Activated CD8-positive, alpha-beta memory T cell treated with anti-CD3 and anti-CD28 coated beads, Interleukin-2, amount 10 ng/mL, durations not matched to agents 7 days and 5 days (primary cell): ENCODE measurements around the gene COL18A1. TPM values are rescaled to one million over a fixed set of nuclear protein-coding genes. Genes with fewer than 3 reads are reported as not detected.
A peak's percentile ranks its signal among the peaks of the same experiment; 100 is the strongest.
"Not testable (repeated sequence)": the region's sequence is repeated elsewhere in the genome, so short reads cannot be mapped to it uniquely, and the experiment has no call there.

Experiments
- ATAC-seq: fragments of 150-1000 bp; cut with Tn5 transposase; one replicate; pipeline ENCODE4 v1.10.0; 2021; ENCODE audit warnings: moderate library complexity
- CTCF ChIA-PET: fragments of 350-600 bp; sonication (Branson Sonifier 250); formaldehyde crosslinking; loops from one replicate; lab custom pipeline; 2021; ENCODE audit warnings: antibody characterized with exemption; lab: Charles Lee
- DNase-seq: peaks from one replicate; pipeline ENCODE4 v3.0.0-alpha.2; 2020
- H3K27ac Mint-ChIP-seq: one replicate; pipeline ENCODE4 v1.8.0; 2021; ENCODE audit warnings: mild to moderate bottlenecking, mixed read lengths
- H3K27me3 Mint-ChIP-seq: one replicate; pipeline ENCODE4 v1.8.0; 2021; ENCODE audit warnings: mixed read lengths
- H3K36me3 Mint-ChIP-seq: one replicate; pipeline ENCODE4 v1.8.0; 2021; ENCODE audit warnings: mild to moderate bottlenecking, mixed read lengths
- H3K4me1 Mint-ChIP-seq: one replicate; pipeline ENCODE4 v1.8.0; 2021; ENCODE audit warnings: mixed read lengths
- H3K4me3 Mint-ChIP-seq: one replicate; pipeline ENCODE4 v1.8.0; 2021; ENCODE audit warnings: mild to moderate bottlenecking, moderate library complexity, mixed read lengths
- H3K9me3 Mint-ChIP-seq: one replicate; pipeline ENCODE4 v1.8.0; 2022; ENCODE audit warnings: low read depth, mixed read lengths
- total RNA-seq, 2 experiments: library from RNA; stranded (reverse); gene quantifications; one replicate each; pipeline ENCODE4 v1.2.3, GENCODE V29; 2021

Gene COL18A1
- total RNA-seq, 2 experiments from 2014 or later = 5.2 to 7.3 TPM

DNA sequence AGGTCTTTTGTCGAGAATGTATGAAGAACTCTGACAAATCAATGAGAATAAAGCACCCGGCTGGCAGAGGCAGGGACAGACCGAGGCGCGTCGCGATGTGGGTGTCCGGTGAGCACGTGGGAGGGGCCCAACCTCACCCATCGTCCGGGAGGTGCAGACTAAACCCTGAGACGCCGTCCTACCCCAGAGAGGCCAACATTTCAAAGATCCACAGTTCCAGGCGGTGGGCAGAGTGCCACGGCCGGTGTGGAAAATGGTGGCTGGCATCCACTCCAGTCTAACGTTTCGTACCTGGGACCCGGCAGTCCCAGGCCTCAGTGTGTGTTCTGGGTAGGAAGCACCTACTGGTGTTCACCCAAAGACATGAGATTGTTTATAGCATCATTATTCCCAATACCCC is 41.7 kb upstream of the COL18A1 start:
- H3K9me3 Mint-ChIP-seq, H3K27ac Mint-ChIP-seq, H3K36me3 Mint-ChIP-seq, DNase-seq, ATAC-seq, H3K4me3 Mint-ChIP-seq, H3K4me1 Mint-ChIP-seq, CTCF ChIA-PET: not testable (repeated sequence)
- H3K27me3 Mint-ChIP-seq = peaks cover 11% of the 10 kb centered on the region

DNA sequence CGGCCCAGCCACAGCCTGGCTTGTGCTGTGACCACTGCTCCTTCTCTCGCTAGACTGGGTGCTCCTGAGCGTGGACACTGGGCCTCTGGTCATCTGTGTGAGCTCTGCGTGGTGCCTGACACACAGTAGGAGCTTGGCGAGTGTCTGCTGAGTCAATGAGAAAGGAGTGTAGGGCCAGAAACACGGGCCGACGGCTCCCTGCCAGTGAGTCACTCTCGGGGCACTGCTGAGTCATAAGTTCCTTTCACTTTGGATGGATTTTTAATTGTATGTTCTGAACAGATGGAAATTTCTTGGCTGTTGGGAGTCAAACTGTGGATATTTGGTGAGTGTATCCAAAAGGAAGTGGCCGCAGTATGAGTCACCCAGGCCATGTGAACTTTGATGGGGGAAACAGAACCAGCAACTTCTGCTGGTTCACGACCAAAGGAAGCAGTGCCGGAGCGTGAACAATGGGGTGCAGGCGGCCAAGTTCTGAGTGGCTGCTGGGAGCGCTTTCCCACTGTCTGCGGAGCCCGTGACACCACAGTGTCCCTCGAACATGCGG is 41.0 kb upstream of the COL18A1 start:
- CTCF ChIA-PET = no interaction called here
- ATAC-seq = peak; percentile 89
- Mint-ChIP-seq H3K9me3 (no peaks in the 10 kb centered on the region), H3K27ac (peak overlapping the region; percentile 21), H3K36me3 (no peaks in the 10 kb centered on the region), H3K4me3 (peak overlapping the region; percentile 55), H3K4me1 (peaks cover 8% of the 10 kb centered on the region), H3K27me3 (peaks cover 12% of the 10 kb centered on the region)
- DNase-seq = peak; percentile 72

- peak; percentile 5 for ATAC-seq
- CTCF ChIA-PET = no interaction called here
- no peak for DNase-seq
- Mint-ChIP-seq H3K4me3 (peak overlapping the region; percentile 55), H3K4me1 (peaks cover 8% of the 10 kb centered on the region), H3K27me3 (peaks cover 12% of the 10 kb centered on the region), H3K27ac (no peak overlapping the region), H3K9me3 (no peaks in the 10 kb centered on the region), H3K36me3 (no peaks in the 10 kb centered on the region)
Observed at GRCh38 chr21:45364468-45365185, 40.3 kb upstream of the COL18A1 start.

DNA sequence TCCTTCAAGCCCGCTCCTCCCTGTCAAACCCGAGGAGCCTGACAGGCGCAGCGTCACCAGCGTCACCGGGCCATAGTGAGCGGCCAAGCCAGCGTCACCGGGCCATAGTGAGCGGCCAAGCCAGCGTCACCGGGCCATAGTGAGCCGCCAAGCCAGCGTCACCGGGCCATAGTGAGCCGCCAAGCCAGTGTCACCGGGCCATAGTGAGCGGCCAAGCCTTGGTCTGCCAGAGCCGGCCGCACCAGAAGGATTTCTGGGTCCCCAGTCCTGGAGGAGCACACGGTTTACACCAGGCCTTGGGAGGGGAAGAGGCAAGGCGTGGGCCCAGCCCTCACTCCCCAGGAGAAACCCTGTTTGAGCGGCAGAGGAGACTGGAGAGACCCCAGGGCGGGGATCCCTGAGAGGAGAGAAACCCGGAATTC is 39.8 kb upstream of the COL18A1 start:
- Mint-ChIP-seq H3K27me3 (peaks cover 13% of the 10 kb centered on the region), H3K4me3 (no peak overlapping the region), H3K4me1 (peaks cover 12% of the 10 kb centered on the region), H3K9me3 (no peaks in the 10 kb centered on the region), H3K27ac (no peak overlapping the region), H3K36me3 (no peaks in the 10 kb centered on the region)
- CTCF ChIA-PET = no interaction called here
- DNase-seq = no peak
- no peak for ATAC-seq

DNA sequence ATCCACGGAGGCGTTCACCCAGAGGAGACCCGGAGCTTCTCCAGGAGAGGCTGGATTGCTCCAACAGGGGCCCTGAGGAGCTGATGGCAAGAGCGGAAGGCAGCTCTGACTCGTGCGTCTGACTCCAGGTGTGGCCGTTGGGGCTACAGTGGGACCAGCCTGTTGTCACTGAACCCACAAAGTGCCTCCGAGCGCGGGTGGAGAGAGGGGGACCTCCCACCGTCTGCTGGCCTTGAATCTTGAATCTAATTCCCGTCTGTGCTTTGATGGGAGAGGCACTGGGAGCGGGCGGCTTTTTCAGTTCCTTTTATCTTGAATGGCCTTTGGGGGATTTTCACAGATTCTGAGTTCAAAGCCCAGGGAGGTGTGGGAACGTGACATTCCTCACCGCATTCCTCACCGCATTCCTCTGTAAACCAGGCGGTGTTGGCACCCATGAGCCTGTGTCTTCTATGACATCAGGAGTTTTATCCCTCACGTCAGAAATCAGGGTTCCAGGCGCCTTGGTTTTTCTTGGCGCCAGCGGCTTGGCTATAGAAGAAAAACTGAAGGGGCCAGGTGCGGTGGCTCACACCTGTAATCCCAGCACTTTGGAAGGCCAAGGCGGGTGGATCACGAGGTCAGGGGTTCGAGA is 39.2 kb upstream of the COL18A1 start:
- H3K9me3 Mint-ChIP-seq = no peaks in the 10 kb centered on the region
- CTCF ChIA-PET = no interaction called here
- no peaks in the 10 kb centered on the region for H3K36me3 Mint-ChIP-seq
- H3K27me3 Mint-ChIP-seq = peaks cover 19% of the 10 kb centered on the region
- H3K27ac Mint-ChIP-seq = no peak overlapping the region
- no peak for ATAC-seq
- DNase-seq = no peak
- H3K4me1 Mint-ChIP-seq = peaks cover 16% of the 10 kb centered on the region
- no peak overlapping the region for H3K4me3 Mint-ChIP-seq

DNA sequence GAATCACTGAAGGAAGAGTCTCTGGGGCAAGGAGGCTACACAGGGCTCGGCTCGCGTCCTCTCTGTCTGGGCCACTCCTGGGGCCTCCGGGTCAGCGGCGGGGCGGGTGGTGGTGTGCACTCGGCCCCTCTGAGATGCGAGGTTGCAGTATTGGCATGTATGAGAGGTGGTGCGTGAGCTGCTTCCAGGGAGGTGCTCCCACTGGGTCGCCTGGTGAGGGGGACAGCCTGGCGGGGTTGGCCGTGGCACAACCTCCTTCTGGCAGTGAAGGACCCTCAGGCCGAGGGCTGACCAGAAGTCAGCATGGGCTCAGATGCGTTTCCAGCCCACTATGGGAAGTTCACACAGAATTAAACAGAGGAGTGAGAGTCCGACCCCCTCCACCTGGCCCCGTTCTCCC is 38.5 kb upstream of the COL18A1 start:
- CTCF ChIA-PET = no interaction called here
- DNase-seq (no peak), ATAC-seq (no peak)
- H3K27ac Mint-ChIP-seq = no peak overlapping the region
- H3K9me3 Mint-ChIP-seq = no peaks in the 10 kb centered on the region
- no peak overlapping the region for H3K4me3 Mint-ChIP-seq
- peaks cover 25% of the 10 kb centered on the region for H3K27me3 Mint-ChIP-seq
- no peaks in the 10 kb centered on the region for H3K36me3 Mint-ChIP-seq
- H3K4me1 Mint-ChIP-seq = peaks cover 16% of the 10 kb centered on the region

- Mint-ChIP-seq H3K4me3 (no peak overlapping the region), H3K9me3 (no peaks in the 10 kb centered on the region), H3K36me3 (no peaks in the 10 kb centered on the region), H3K4me1 (peaks cover 16% of the 10 kb centered on the region), H3K27ac (no peak overlapping the region), H3K27me3 (peaks cover 29% of the 10 kb centered on the region)
- CTCF ChIA-PET = no interaction called here
- ATAC-seq = no peak
- DNase-seq = no peak
Observed at GRCh38 chr21:45366931-45367401, 38.0 kb upstream of the COL18A1 start.

GRCh38 chr21:45367402-45368351 is 37.3 kb upstream of the COL18A1 start:
- Mint-ChIP-seq H3K36me3 (no peaks in the 10 kb centered on the region), H3K27ac (no peak overlapping the region), H3K4me1 (peaks cover 16% of the 10 kb centered on the region), H3K27me3 (peaks cover 30% of the 10 kb centered on the region), H3K4me3 (no peak overlapping the region), H3K9me3 (no peaks in the 10 kb centered on the region)
- DNase-seq = no peak
- CTCF ChIA-PET = no interaction called here
- ATAC-seq = no peak

DNA sequence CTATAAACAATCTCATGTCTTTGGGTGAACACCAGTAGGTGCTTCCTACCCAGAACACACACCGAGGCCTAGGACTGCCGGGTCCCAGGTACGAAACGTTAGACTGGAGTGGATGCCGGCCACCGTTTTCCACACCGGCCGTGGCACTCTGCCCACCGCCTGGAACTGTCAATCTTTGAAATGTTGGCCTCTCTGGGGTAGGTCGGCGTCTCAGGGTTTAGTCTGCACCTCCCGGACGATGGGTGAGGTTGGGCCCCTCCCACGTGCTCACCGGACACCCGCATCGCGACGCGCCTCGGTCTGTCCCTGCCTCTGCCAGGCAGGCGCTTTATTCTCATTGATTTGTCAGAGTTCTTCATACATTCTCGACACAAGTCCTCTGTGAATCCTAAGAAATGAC is 35.9 kb upstream of the COL18A1 start:
- H3K36me3 Mint-ChIP-seq, H3K4me3 Mint-ChIP-seq, CTCF ChIA-PET, H3K27ac Mint-ChIP-seq, ATAC-seq, DNase-seq, H3K9me3 Mint-ChIP-seq: not testable (repeated sequence)
- Mint-ChIP-seq H3K4me1 (peaks cover 13% of the 10 kb centered on the region), H3K27me3 (peaks cover 31% of the 10 kb centered on the region)

GRCh38 chr21:45370575-45370974 is 34.4 kb upstream of the COL18A1 start:
- no peaks in the 10 kb centered on the region for H3K36me3 Mint-ChIP-seq
- no peak overlapping the region for H3K4me3 Mint-ChIP-seq
- peaks cover 9% of the 10 kb centered on the region for H3K4me1 Mint-ChIP-seq
- peaks cover 30% of the 10 kb centered on the region for H3K27me3 Mint-ChIP-seq
- H3K27ac Mint-ChIP-seq = no peak overlapping the region
- CTCF ChIA-PET = no interaction called here
- H3K9me3 Mint-ChIP-seq = no peaks in the 10 kb centered on the region
- DNase-seq (no peak), ATAC-seq (no peak)

GRCh38 chr21:45371081-45371480 is 33.9 kb upstream of the COL18A1 start:
- H3K4me3 Mint-ChIP-seq = no peak overlapping the region
- H3K36me3 Mint-ChIP-seq = no peaks in the 10 kb centered on the region
- CTCF ChIA-PET = no interaction called here
- DNase-seq (no peak), ATAC-seq (no peak)
- H3K9me3 Mint-ChIP-seq = no peaks in the 10 kb centered on the region
- no peak overlapping the region for H3K27ac Mint-ChIP-seq
- H3K27me3 Mint-ChIP-seq = peaks cover 30% of the 10 kb centered on the region
- H3K4me1 Mint-ChIP-seq = peaks cover 9% of the 10 kb centered on the region

DNA sequence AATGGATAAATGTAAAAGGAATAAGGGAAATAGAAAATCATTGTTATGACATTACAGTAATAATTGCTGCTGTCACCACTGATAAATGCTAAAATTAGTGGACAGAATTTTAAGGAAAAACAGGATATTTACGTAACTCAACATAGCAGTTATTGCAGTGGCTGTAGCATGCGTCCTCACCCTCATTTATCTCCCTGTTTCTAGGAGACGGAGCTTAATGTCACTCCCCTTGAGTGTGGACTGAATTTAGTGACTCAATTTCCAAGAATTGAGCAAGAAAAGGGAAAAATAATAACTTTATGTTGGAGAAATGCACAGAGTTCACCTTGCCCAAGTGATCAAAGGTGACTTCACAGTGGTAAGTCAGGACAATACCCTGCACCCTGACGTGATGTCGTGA is 33.3 kb upstream of the COL18A1 start:
- H3K4me3 Mint-ChIP-seq = no peak overlapping the region
- no peaks in the 10 kb centered on the region for H3K9me3 Mint-ChIP-seq
- H3K4me1 Mint-ChIP-seq = peaks cover 9% of the 10 kb centered on the region
- H3K27ac Mint-ChIP-seq = no peak overlapping the region
- H3K36me3 Mint-ChIP-seq = no peaks in the 10 kb centered on the region
- H3K27me3 Mint-ChIP-seq = peaks cover 25% of the 10 kb centered on the region
- DNase-seq = no peak
- ATAC-seq = no peak
- CTCF ChIA-PET = interaction anchor here (1.1 kb wide), 1 partner anchor 235 kb away, joined by 3 read pairs; no protein-coding TSS in a partner anchor

DNA sequence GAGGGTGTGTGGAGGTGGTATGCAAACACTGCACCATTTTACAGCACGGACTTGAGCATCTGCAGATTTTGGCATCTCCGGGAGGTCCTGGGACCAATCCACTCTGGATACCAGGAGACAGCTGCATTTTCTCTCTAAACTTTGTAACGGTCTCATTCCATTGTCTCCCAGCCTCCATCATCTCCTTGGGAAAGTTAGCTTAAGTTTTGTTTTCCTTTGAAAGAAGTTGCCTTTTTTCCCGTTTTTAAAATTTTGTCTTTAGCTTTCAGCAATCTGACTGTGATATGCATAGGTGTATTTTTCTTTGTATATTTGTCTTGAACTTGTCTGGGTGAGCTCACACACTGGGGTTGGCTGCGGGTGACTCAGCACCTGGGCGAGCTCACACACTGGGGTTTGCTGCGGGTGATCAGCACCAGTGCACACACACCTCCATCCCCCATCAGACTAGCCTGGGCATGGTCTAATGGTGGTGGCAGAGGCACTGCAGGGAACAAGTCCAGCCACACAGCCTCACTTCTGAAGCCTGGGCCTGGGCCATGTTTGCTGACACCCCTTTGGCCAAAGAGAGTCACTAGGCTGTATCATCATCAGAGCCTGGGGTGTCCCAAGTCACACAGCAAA is 32.1 kb upstream of the COL18A1 start:
- CTCF ChIA-PET = interaction anchor here (1.1 kb wide), 1 partner anchor 236 kb away, joined by 3 read pairs; no protein-coding TSS in a partner anchor
- Mint-ChIP-seq H3K4me1 (peaks cover 9% of the 10 kb centered on the region), H3K36me3 (no peaks in the 10 kb centered on the region), H3K4me3 (no peak overlapping the region), H3K9me3 (no peaks in the 10 kb centered on the region), H3K27ac (no peak overlapping the region), H3K27me3 (peaks cover 35% of the 10 kb centered on the region)
- no peak for DNase-seq
- ATAC-seq = no peak
